Fibroblast of pulmonary artery (primary cell): ENCODE measurements around the gene OTOG.

Experiments
- DNase-seq: peaks from one replicate; pipeline ENCODE4 v3.0.0-alpha.2; 2010; ENCODE audit warnings: low read depth
- H3K4me3 ChIP-seq: replicated peaks from 2 replicates; pipeline ENCODE4 v1.5.1; 2011; ENCODE audit warnings: low read depth, mild to moderate bottlenecking, control low read depth, low read length, moderate library complexity
- TF ChIP-seq, protein P1 (sequence below): IDR thresholded peaks from 2 replicates; pipeline ENCODE4 v1.5.1; 2011; ENCODE audit warnings: mild to moderate bottlenecking, control low read depth, low read length, inconsistent platforms; ENCODE audit errors: missing control alignments

Gene OTOG

DNA sequence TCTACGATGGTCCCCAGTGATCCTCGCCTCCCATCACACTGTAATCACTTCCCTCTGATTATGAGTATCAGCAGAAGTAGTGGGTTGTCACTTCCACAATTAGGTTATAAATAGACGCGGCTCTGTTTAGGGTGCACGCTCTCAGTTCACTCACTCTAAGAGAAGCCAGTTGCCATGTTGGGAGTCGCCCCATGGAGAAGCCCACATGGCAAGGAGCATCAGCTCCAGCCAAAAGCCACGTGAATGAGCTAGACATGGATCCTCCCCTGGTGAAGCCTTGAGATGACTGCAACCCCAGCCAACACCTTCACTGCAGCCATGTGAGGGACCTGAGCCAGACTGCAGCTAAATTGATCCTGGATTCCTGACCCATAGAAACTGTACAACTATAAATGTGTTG, 145.9 kb downstream of the OTOG start:
- TF ChIP-seq, protein P1, sequence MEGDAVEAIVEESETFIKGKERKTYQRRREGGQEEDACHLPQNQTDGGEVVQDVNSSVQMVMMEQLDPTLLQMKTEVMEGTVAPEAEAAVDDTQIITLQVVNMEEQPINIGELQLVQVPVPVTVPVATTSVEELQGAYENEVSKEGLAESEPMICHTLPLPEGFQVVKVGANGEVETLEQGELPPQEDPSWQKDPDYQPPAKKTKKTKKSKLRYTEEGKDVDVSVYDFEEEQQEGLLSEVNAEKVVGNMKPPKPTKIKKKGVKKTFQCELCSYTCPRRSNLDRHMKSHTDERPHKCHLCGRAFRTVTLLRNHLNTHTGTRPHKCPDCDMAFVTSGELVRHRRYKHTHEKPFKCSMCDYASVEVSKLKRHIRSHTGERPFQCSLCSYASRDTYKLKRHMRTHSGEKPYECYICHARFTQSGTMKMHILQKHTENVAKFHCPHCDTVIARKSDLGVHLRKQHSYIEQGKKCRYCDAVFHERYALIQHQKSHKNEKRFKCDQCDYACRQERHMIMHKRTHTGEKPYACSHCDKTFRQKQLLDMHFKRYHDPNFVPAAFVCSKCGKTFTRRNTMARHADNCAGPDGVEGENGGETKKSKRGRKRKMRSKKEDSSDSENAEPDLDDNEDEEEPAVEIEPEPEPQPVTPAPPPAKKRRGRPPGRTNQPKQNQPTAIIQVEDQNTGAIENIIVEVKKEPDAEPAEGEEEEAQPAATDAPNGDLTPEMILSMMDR = no peak
- no peak for DNase-seq
- no peak overlapping the region for H3K4me3 ChIP-seq

DNA sequence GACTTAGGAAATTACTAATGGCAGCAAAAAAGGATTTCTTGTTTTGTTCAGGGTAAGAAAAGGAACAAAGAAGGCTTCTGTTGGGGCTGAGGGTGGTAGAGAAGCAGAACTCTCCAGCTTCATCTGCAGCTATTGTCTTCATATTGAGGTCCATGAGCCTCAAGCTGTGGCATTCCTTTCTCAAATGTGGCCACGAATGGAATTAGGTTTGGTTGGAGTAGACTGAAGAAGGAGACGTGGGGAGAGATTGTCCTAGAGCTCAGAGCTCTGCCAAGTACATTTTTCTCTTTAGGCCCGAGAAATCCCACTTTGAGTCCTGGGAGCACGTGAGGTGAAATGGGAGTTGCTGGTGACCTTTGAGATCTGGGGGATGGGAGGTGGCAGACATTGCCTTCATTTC, 146.5 kb downstream of the OTOG start:
- H3K4me3 ChIP-seq = no peak overlapping the region
- TF ChIP-seq, protein P1 = no peak
- no peak for DNase-seq

DNA sequence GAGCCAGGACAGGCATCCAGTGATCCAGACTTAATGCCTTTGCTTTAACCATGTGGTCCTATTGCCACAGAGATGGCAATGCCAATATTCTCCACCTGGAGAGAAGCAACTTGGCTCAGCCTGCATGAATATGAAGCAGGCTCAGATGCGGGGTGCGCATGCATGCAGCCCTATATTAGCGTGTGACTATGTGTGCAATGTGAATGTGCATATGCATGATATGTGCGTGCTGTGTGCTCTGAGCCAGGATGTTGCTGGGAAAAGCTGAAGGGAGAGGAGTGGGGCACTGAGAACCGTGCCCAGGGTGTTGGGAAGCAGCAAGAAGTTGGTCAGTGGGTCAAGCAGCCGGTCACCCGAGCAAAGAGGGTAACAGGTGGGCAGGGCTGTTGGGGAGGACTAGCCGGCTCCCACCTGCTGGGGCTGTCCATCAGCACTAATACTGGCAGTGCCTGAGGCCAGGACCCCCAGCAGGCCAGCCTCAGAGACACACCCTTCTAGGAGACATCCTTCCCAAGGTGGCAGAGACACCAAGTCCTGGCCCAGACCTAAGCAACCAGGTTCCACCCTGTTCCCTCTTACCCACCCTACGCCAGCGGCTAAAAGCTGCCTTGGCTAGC, 147.5 kb downstream of the OTOG start:
- TF ChIP-seq, protein P1 = no peak
- DNase-seq = no peak

DNA sequence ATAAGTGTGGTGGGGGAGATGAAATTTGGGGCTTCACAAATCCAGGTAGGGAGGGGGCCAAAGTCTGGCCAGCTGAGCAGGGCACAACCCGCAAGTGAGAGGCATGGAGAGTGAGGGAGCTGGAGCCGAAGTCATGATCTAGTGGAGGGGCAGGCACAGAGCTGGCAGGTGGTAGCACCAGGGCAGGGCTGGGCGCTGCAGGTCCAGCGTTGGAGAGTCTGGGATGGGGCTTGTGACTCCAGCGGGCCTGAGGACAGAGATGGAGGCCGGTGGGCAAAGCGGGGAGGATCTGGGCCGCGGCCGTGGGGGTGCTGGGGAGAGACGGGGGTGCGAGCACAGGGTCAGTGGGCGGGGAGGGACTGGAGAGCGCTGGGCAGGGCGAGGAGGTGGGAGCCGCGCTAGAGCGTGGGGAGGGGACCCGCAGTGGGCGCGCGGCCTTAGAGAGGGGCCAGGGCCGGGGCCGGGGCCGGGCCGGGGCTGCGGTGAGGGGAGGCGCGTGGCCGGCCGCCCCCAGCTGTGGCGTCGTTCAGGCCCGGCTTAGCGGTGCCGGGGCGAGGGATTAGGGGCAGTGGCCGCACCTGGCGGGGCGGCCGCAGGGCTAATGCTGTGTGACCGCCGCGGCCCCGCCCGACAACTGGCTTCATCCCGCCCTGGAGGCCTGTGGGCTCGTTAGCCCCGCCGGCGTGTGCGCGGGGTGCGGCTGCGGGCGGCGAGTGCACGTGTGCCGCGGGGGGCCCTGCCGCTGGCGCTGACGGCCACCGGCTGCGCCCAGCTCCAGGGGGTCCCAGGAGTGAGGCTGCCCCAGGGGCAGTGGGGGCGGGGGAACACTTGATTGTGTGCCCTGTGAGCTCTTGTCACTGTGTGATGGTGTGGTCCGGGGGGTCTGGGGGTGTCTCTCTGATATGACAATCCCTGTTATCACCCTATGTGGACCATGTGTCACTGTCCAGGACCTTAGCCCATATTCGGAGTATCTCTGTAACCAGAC, 148.7 kb downstream of the OTOG start:
- TF ChIP-seq, protein P1 = no peak
- H3K4me3 ChIP-seq = no peak overlapping the region
- DNase-seq = no peak

More for the DNA sequence above, 147.5 kb downstream of the OTOG start:
- no peak overlapping the region for H3K4me3 ChIP-seq

DNA sequence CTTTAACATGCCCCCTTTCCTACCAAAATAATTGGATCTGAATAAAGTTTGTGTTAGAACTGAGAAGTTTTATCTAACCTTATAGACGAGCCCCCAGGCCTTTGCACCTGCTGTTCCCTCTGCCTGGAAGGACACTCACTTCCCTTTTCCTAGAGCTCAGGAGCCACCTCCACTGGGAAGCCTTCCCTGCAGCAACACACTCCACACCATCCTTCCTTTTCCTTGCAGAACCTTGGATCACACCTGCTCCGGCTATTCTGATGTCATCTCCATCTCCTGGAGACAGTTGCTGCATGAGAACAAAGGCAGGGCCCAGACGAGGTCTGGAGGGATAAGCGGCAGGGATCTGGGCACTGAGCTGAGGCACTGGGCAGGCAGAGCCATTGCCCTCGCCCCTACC, 149.7 kb downstream of the OTOG start:
- DNase-seq = no peak
- H3K4me3 ChIP-seq = no peak overlapping the region
- TF ChIP-seq, protein P1 = no peak
